Activated B cell treated with CpG ODN at 0.5 μM for 24 hours (primary cell): ENCODE results near the gene XBP1. TPM values are rescaled to one million over a fixed set of nuclear protein-coding genes. Genes with fewer than 3 reads are reported as not detected.

Experiments
- ATAC-seq: fragments of 200-7000 bp; cut with Tn5 transposase; one replicate; pipeline ENCODE4 v1.10.0; 2021; ENCODE audit warnings: low read depth, mild to moderate bottlenecking, moderate library complexity
- CTCF ChIA-PET: fragments of 350-600 bp; sonication (Branson Sonifier 250); formaldehyde crosslinking; loops from one replicate; lab custom pipeline; 2021; ENCODE audit warnings: antibody characterized with exemption; lab: Charles Lee
- POLR2A ChIA-PET: fragments of 350-600 bp; sonication (Branson Sonifier 250); formaldehyde crosslinking; loops from one replicate; lab custom pipeline; 2021; ENCODE audit warnings: antibody characterized with exemption; lab: Charles Lee
- DNase-seq: peaks from one replicate; pipeline ENCODE4 v3.0.0; 2022
- H3K27ac Mint-ChIP-seq: one replicate; pipeline ENCODE4 v1.8.0; 2020; ENCODE audit warnings: mixed read lengths
- H3K27me3 Mint-ChIP-seq: one replicate; pipeline ENCODE4 v1.8.0; 2021; ENCODE audit warnings: mixed read lengths
- H3K36me3 Mint-ChIP-seq: one replicate; pipeline ENCODE4 v1.8.0; 2021; ENCODE audit warnings: low read depth, mixed read lengths
- H3K4me1 Mint-ChIP-seq: one replicate; pipeline ENCODE4 v1.8.0; 2021; ENCODE audit warnings: mixed read lengths
- H3K4me3 Mint-ChIP-seq: one replicate; pipeline ENCODE4 v1.8.0; 2020; ENCODE audit warnings: mild to moderate bottlenecking, mixed read lengths
- H3K9me3 Mint-ChIP-seq: one replicate; pipeline ENCODE4 v1.8.0; 2020; ENCODE audit warnings: mixed read lengths
- CTCF ChIP-seq: fragments of 200-600 bp; IDR thresholded peaks from one replicate; pipeline ENCODE4 v1.8.0; 2022; ENCODE audit warnings: antibody characterized with exemption, mild to moderate bottlenecking
- intact Hi-C: fragments of 100-400 bp; cut with micrococcal nuclease; formaldehyde crosslinking; loops from one replicate; pipeline ENCODE4 v1.15.1; 2024
- total RNA-seq: library from RNA; stranded (reverse); gene quantifications from 2 replicates; pipeline ENCODE4 v1.2.3, GENCODE V29; 2022

The XBP1 gene
- total RNA-seq, 1 donor from 2014 or later = 57.7 TPM

- Mint-ChIP-seq H3K9me3 (no peaks in the 10 kb centered on the region), H3K27ac (no peak overlapping the region), H3K27me3 (no peaks in the 10 kb centered on the region), H3K4me1 (no peaks in the 10 kb centered on the region), H3K4me3 (no peak overlapping the region), H3K36me3 (no peaks in the 10 kb centered on the region)
- DNase-seq (no peak), ATAC-seq (no peak)
- ChIA-PET POLR2A (no interaction called here), CTCF (no interaction called here)
- no peak for TF ChIP-seq CTCF
- intact Hi-C loops = no loop called here
These were observed 38.6 kb upstream of the XBP1 start for GRCh38 chr22:28838971-28839370.

GRCh38 chr22:28837640-28838039, 37.3 kb upstream of the XBP1 start:
- intact Hi-C loops = no loop called here
- H3K4me3 Mint-ChIP-seq = no peak overlapping the region
- no peak for TF ChIP-seq CTCF
- no peaks in the 10 kb centered on the region for H3K36me3 Mint-ChIP-seq
- POLR2A ChIA-PET = no interaction called here
- ATAC-seq (no peak), DNase-seq (no peak)
- no peaks in the 10 kb centered on the region for H3K9me3 Mint-ChIP-seq
- H3K4me1 Mint-ChIP-seq = peaks cover 1% of the 10 kb centered on the region
- CTCF ChIA-PET = no interaction called here
- no peak overlapping the region for H3K27ac Mint-ChIP-seq
- no peaks in the 10 kb centered on the region for H3K27me3 Mint-ChIP-seq

GRCh38 chr22:28835630-28836189, 35.3 kb upstream of the XBP1 start:
- Mint-ChIP-seq H3K4me1 (peaks cover 1% of the 10 kb centered on the region), H3K36me3 (no peaks in the 10 kb centered on the region), H3K4me3 (no peak overlapping the region), H3K27me3 (no peaks in the 10 kb centered on the region), H3K27ac (no peak overlapping the region), H3K9me3 (no peaks in the 10 kb centered on the region)
- CTCF ChIA-PET = interaction anchor here (1.4 to 1.5 kb wide), 2 partner anchors 20 to 235 kb away, joined by 5 to 6 read pairs; no protein-coding TSS in a partner anchor
- ATAC-seq = no peak
- DNase-seq = no peak
- intact Hi-C loops = no loop called here
- no peak for TF ChIP-seq CTCF
- POLR2A ChIA-PET = no interaction called here

GRCh38 chr22:28833276-28833923, 33.0 kb upstream of the XBP1 start:
- Mint-ChIP-seq H3K4me3 (no peak overlapping the region), H3K9me3 (no peaks in the 10 kb centered on the region), H3K27ac (no peak overlapping the region), H3K27me3 (no peaks in the 10 kb centered on the region), H3K36me3 (no peaks in the 10 kb centered on the region), H3K4me1 (peaks cover 5% of the 10 kb centered on the region)
- intact Hi-C loops = no loop called here
- TF ChIP-seq CTCF = no peak
- ChIA-PET CTCF (interaction anchor here (7.9 kb wide), 1 partner anchor 233 kb away, joined by 155 read pairs; no protein-coding TSS in a partner anchor), POLR2A (no interaction called here)
- no peak for ATAC-seq
- no peak for DNase-seq

GRCh38 chr22:28832731-28833130, 32.4 kb upstream of the XBP1 start:
- H3K27ac Mint-ChIP-seq = no peak overlapping the region
- no peak for TF ChIP-seq CTCF
- DNase-seq (no peak), ATAC-seq (no peak)
- no peak overlapping the region for H3K4me3 Mint-ChIP-seq
- ChIA-PET CTCF (interaction anchor here (1.0 to 7.9 kb wide), 2 partner anchors 20 to 232 kb away, joined by 3 to 155 read pairs; no protein-coding TSS in a partner anchor), POLR2A (no interaction called here)
- peaks cover 5% of the 10 kb centered on the region for H3K4me1 Mint-ChIP-seq
- no peaks in the 10 kb centered on the region for H3K27me3 Mint-ChIP-seq
- intact Hi-C loops = no loop called here
- no peaks in the 10 kb centered on the region for H3K9me3 Mint-ChIP-seq
- H3K36me3 Mint-ChIP-seq = no peaks in the 10 kb centered on the region
